Activated CD4-positive, alpha-beta T cell treated with anti-CD3 and anti-CD28 coated beads for 24 hours (primary cell): ENCODE data around the gene EP400.
A peak's percentile ranks its signal among the peaks of the same experiment; 100 is the strongest.
"Not testable (repeated sequence)": the region's sequence is repeated elsewhere in the genome, so short reads cannot be mapped to it uniquely, and the experiment has no call there.

Experiments used
- DNase-seq, 2 donors: peaks; one replicate each; pipeline ENCODE4 v3.0.0-alpha.2; 2020; ENCODE audit warnings: low read depth in 2 of 2

The EP400 gene

GRCh38 chr12:132067182-132067581 is 117.4 kb downstream of the EP400 start:
- DNase-seq = no peak

GRCh38 chr12:132068250-132068649 is 118.5 kb downstream of the EP400 start:
- no peak for DNase-seq

GRCh38 chr12:132069336-132069985 is 119.7 kb downstream of the EP400 start:
- no peak for DNase-seq

GRCh38 chr12:132070298-132070697 is 120.6 kb downstream of the EP400 start:
- no peak for DNase-seq

GRCh38 chr12:132071040-132071810 is 121.5 kb downstream of the EP400 start:
- no peak for DNase-seq

GRCh38 chr12:132071830-132072384 is 122.2 kb downstream of the EP400 start:
- DNase-seq = no peak

- no peak for DNase-seq
Measured at GRCh38 chr12:132074216-132074615, 124.5 kb downstream of the EP400 start.

- no peak for DNase-seq
Measured at GRCh38 chr12:132075026-132075713, 125.4 kb downstream of the EP400 start.

- no peak for DNase-seq
Measured at GRCh38 chr12:132075714-132076553, 126.2 kb downstream of the EP400 start.

- no peak for DNase-seq
Measured at GRCh38 chr12:132076711-132077110, 127.0 kb downstream of the EP400 start.

- no peak for DNase-seq
Measured at GRCh38 chr12:132077322-132078100, 127.8 kb downstream of the EP400 start.

- no peak for DNase-seq
Measured at GRCh38 chr12:132078190-132078589, 128.4 kb downstream of the EP400 start.

- no peak for DNase-seq
Measured at GRCh38 chr12:132079200-132079599, 129.5 kb downstream of the EP400 start.

- no peak for DNase-seq
Measured at GRCh38 chr12:132079695-132080094, 130.0 kb downstream of the EP400 start.

- DNase-seq = not testable (repeated sequence)
Measured at GRCh38 chr12:132080515-132080914, 130.8 kb downstream of the EP400 start.

GRCh38 chr12:132081423-132081822 is 131.7 kb downstream of the EP400 start:
- DNase-seq = no peak

GRCh38 chr12:132083614-132083940 is 133.8 kb downstream of the EP400 start:
- no peak for DNase-seq

- peak; percentile 77 to 80 for DNase-seq
Measured at GRCh38 chr12:132083941-132084620, 134.3 kb downstream of the EP400 start.

GRCh38 chr12:132084621-132085290 is 135.0 kb downstream of the EP400 start:
- DNase-seq = peak; percentile 10 to 38

- DNase-seq = no peak
Measured at GRCh38 chr12:132085291-132085635, 135.5 kb downstream of the EP400 start.
